Measurements from ENCODE around the gene COIL.

The COIL gene

DNA sequence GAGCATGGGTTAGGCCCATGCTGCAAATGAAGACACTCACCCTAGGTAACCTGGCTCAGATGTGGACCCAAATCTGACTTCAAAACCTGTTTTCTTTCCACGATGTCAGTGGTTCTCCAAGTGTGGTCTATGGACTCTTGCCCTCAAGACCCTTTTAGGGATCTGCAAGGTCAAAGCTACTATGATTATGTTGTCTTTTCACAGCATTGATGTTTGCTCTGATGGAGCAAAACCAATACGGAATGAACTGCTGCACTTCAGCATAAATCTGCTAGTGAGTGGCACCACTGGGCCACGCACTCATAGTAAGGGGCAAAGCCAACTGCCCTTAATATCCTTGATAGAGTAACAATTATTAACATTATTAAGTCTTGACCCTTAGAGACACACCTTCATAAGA is 25.4 kb downstream of the COIL start:
- no peak overlapping the region for H3K27ac ChIP-seq
- no peak overlapping the region for H3K4me3 ChIP-seq (ENCODE audit: low read depth, low read length)
- H3K36me3 ChIP-seq (replicated peaks) = peaks cover 12% of the 10 kb centered on the region
- no peaks in the 10 kb centered on the region for H3K27me3 ChIP-seq (replicated peaks)
- DNase-seq = no peak
- TF ChIP-seq, protein P1, sequence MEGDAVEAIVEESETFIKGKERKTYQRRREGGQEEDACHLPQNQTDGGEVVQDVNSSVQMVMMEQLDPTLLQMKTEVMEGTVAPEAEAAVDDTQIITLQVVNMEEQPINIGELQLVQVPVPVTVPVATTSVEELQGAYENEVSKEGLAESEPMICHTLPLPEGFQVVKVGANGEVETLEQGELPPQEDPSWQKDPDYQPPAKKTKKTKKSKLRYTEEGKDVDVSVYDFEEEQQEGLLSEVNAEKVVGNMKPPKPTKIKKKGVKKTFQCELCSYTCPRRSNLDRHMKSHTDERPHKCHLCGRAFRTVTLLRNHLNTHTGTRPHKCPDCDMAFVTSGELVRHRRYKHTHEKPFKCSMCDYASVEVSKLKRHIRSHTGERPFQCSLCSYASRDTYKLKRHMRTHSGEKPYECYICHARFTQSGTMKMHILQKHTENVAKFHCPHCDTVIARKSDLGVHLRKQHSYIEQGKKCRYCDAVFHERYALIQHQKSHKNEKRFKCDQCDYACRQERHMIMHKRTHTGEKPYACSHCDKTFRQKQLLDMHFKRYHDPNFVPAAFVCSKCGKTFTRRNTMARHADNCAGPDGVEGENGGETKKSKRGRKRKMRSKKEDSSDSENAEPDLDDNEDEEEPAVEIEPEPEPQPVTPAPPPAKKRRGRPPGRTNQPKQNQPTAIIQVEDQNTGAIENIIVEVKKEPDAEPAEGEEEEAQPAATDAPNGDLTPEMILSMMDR (IDR thresholded peaks at IDR 0.05; ENCODE audit: low read depth, low read length, missing control alignments) = no peak
- in situ Hi-C loops (cut with HindIII; ENCODE audit: low pct_ligation_motif_present, low sequenced_read_pairs) = no loop called here

DNA sequence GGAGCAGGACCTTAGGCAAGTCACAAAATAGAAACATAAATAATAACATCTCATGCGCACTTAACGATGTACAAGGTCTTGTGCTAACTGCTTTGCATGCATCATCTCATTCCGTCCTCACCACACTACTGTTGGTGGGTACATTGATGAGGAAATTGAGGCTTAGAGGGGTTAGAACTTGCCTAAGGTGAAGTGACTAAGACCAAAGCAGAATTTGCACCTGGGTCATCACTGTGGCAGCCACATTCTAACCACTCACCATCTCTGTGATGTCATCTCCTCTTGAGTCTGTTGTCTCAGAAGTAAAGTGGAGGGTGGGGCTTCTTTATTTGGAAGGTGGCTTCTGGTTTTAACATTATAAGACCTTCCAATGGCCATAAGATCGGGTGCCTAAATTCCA is 26.6 kb downstream of the COIL start:
- TF ChIP-seq, protein P1 (IDR thresholded peaks at IDR 0.05; ENCODE audit: low read depth, low read length, missing control alignments) = no peak
- no peak for DNase-seq
- Histone ChIP-seq H3K36me3 (replicated peaks) (peaks cover 12% of the 10 kb centered on the region), H3K27ac (no peak overlapping the region), H3K27me3 (replicated peaks) (no peaks in the 10 kb centered on the region), H3K4me3 (ENCODE audit: low read depth, low read length) (no peak overlapping the region)
- in situ Hi-C loops (cut with HindIII; ENCODE audit: low pct_ligation_motif_present, low sequenced_read_pairs) = no loop called here

DNA sequence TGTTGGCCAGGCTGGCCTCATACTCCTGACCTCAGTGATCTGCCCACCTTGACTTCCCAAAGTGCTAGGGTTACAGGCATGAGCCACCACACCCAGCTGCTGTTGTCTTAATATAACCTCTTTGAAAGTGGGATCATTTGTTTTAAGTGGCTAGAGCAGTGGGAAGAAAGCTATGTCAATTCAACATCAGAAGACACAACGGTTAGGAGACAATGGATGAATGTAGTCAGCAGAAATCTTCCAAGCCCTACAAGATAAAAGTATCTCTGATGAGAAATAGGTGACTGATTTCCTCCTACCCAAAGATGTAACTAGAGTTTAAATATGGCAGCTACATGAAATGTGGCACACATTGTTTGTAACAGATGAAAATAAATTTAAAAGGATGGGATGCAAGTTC is 27.0 kb downstream of the COIL start:
- Histone ChIP-seq H3K36me3 (replicated peaks) (peaks cover 10% of the 10 kb centered on the region), H3K27ac (no peak overlapping the region), H3K27me3 (replicated peaks) (no peaks in the 10 kb centered on the region), H3K4me3 (ENCODE audit: low read depth, low read length) (no peak overlapping the region)
- TF ChIP-seq, protein P1 (IDR thresholded peaks at IDR 0.05; ENCODE audit: low read depth, low read length, missing control alignments) = no peak
- no peak for DNase-seq
- in situ Hi-C loops (cut with HindIII; ENCODE audit: low pct_ligation_motif_present, low sequenced_read_pairs) = no loop called here

DNA sequence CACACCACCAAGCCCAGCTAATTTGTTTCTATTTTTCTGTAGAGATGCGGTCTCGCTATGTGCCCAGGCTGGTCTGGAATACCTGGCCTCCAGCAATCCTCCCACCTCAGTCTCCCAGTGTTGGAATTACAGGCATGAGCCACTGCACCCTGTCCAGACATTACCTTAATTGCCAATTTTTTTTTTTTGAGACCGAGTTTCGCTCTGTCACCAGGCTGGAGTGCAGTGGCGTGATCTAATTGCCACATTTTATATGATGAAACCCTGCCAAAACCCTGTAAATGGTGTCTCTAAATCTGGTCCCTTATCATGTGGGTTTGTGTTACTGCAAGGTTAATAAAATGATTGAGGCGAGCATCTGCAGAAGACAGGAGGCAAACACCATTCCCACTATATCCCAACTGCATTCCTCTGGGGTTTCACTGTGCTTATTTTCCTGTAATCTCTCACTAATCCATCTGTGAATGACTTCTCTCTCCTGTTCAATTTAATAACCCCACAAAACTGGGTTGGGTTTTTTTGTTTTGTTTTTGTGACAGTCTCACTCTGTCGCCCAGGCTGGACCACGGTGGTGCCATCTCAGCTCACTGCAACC is 27.6 kb downstream of the COIL start:
- TF ChIP-seq, protein P1 (IDR thresholded peaks at IDR 0.05; ENCODE audit: low read depth, low read length, missing control alignments) = no peak
- in situ Hi-C loops (cut with HindIII; ENCODE audit: low pct_ligation_motif_present, low sequenced_read_pairs) = no loop called here
- Histone ChIP-seq H3K36me3 (replicated peaks) (peaks cover 10% of the 10 kb centered on the region), H3K27me3 (replicated peaks) (no peaks in the 10 kb centered on the region), H3K27ac (no peak overlapping the region), H3K4me3 (ENCODE audit: low read depth, low read length) (no peak overlapping the region)
- DNase-seq = no peak

DNA sequence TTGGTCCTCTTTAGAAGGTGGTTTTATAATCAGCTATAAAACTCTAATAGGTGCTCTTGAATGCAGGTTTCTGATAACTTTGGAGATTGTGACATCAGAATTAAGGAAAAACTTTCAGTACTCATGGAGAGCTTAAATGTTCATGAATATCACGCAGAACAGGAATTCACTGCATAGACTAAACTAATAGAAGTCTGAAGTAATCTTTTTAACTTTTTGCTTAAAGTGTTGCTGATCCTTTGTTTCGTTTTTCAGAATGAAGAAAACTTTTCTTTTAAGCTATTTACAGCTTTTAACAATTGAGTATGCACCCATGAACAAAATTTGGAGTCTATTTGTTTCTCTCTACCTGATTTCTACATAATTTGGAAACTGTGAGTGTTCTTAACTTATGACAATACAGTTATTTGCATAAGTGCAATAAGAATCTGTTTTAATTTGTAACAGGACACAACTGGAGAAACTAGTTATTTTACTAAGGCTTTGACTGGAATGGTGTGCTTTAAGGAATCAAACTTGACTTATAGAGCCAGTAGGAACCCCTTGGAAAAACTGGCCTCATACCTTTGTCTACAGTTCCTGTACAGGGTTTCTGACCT is 30.0 kb downstream of the COIL start:
- TF ChIP-seq, protein P1 (IDR thresholded peaks at IDR 0.05; ENCODE audit: low read depth, low read length, missing control alignments) = no peak
- no peak overlapping the region for H3K27ac ChIP-seq
- H3K27me3 ChIP-seq (replicated peaks) = no peaks in the 10 kb centered on the region
- DNase-seq = no peak
- H3K36me3 ChIP-seq (replicated peaks) = peaks cover 3% of the 10 kb centered on the region
- in situ Hi-C loops (cut with HindIII; ENCODE audit: low pct_ligation_motif_present, low sequenced_read_pairs) = no loop called here
- no peak overlapping the region for H3K4me3 ChIP-seq (ENCODE audit: low read depth, low read length)
